ENCODE measurements around the gene BMP7. TPM values are rescaled to one million over a fixed set of nuclear protein-coding genes. Genes with fewer than 3 reads are reported as not detected.
"Not testable (repeated sequence)": the region's sequence is repeated elsewhere in the genome, so short reads cannot be mapped to it uniquely, and the experiment has no call there.

BMP7 gene
- total and polyA plus RNA-seq, 9 donors = 0.07 to 19.4 (median 0.83) TPM

DNA sequence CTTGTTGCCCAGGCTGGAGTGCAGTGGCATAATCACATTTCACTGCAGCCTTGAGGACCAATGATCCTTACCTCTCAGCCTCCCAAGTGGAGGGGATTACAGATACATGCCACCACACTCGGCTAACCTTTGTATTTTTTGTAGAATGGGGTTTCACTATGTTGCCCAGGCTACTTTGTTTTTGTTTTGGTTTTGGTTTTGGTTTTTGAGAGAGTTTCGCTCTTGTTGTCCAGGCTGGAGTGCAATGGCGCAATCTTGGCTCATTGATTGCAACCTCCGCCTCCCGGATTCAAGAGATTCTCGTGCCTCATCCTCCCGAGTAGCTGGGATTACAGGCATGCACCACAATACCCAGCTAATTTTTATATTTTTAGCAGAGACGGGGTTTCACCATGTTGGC, 105.5 kb downstream of the BMP7 start:
- TF ChIP-seq POLR2A (IDR thresholded peaks at IDR 0.05) = no peak
- TF ChIP-seq, protein P1, sequence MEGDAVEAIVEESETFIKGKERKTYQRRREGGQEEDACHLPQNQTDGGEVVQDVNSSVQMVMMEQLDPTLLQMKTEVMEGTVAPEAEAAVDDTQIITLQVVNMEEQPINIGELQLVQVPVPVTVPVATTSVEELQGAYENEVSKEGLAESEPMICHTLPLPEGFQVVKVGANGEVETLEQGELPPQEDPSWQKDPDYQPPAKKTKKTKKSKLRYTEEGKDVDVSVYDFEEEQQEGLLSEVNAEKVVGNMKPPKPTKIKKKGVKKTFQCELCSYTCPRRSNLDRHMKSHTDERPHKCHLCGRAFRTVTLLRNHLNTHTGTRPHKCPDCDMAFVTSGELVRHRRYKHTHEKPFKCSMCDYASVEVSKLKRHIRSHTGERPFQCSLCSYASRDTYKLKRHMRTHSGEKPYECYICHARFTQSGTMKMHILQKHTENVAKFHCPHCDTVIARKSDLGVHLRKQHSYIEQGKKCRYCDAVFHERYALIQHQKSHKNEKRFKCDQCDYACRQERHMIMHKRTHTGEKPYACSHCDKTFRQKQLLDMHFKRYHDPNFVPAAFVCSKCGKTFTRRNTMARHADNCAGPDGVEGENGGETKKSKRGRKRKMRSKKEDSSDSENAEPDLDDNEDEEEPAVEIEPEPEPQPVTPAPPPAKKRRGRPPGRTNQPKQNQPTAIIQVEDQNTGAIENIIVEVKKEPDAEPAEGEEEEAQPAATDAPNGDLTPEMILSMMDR (IDR thresholded peaks at IDR 0.05) = no peak
- TF ChIP-seq EP300 (IDR thresholded peaks at IDR 0.05) = no peak
- intact Hi-C loops (cut with DNase I) = no loop called here
- H3K9me3 ChIP-seq = no peaks in the 10 kb centered on the region

DNA sequence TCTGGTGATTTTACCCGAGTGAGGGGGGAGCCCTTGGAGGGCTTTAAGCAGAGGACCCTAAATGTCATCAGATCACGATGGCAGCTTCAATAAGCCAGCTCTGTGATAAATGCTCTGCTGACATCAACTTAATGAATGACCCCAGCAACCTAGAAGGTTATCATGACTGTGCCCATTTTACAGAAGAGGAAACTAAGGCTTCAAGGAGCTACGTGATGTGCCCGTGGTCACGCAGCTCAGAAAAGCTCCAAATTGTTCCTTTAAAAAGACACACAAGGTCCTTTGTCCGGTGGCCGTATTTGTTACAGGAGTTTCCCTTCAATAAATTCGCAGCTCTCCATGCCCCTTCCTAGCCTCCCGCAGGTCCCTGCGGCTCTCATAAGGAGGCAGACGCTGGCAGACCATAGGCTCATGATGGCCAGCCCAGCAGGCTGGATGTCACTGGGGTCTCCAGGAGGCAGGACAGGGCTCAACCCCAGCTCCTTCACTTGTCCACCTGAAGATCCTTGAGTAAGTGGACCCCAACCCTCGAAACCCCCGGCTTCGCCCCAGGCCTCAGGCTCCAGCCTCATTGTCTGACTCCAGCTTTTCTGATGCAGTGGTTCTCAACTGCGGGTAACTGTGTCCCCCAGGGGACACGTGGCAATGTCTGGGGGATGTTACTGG, 106.4 kb downstream of the BMP7 start:
- Histone ChIP-seq H3K4me3 (no peak overlapping the region), H3K36me3 (no peaks in the 10 kb centered on the region), H3K27ac (no peak overlapping the region), H3K27me3 (no peaks in the 10 kb centered on the region), H3K9me3 (no peaks in the 10 kb centered on the region), H3K4me1 (ENCODE audit: insufficient read depth) (no peaks in the 10 kb centered on the region)
- intact Hi-C loops (cut with DNase I) = no loop called here
- TF ChIP-seq, protein P1 (IDR thresholded peaks at IDR 0.05) = no peak
- TF ChIP-seq EP300 (IDR thresholded peaks at IDR 0.05) = no peak
- no peak for TF ChIP-seq POLR2A (IDR thresholded peaks at IDR 0.05)
- 84 to 88% (median 88%) methylated on average over 16 of the region's 16 CpGs for WGBS, 3 donors
- no peak for DNase-seq

More for the DNA sequence above, 105.5 kb downstream of the BMP7 start:
- Histone ChIP-seq H3K36me3 (no peaks in the 10 kb centered on the region), H3K27me3 (no peaks in the 10 kb centered on the region), H3K4me1 (ENCODE audit: insufficient read depth) (no peaks in the 10 kb centered on the region), H3K4me3 (no peak overlapping the region), H3K27ac (no peak overlapping the region)
- no peak for DNase-seq
- WGBS, 3 donors = 84 to 89% (median 89%) methylated on average over 8 of the region's 8 CpGs

DNA sequence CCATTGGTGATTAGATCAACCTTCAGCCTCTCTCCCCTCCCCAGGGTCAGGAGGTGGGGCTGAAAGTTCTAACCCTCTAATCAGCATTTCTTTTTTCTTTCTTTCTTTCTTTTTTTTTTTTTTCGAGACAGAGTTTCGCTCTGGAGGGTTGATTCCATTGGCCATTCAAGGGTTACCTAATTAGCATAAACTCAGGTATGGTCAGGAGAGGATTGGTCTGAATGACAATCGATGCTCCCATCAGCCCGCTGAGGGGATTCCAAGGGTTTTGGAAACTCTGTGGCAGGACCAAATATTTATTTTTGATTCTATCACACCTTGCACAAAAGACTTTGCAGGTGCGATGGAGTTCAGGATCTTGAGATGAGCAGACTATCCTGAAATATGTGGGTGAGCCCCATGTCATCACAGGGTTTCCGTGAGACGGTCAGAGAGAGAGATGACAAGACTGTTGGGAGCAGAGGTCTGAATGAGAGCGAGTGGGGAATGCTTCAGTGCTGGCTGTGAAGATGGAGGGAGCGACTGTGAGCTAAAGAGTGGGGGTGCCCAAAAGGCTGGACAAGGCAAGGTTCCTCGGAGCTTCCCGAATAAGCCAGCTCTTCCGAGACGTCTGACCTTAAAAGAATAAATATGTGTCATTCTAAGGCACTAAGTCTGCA, 107.1 kb downstream of the BMP7 start:
- no peak for DNase-seq
- intact Hi-C loops (cut with DNase I) = no loop called here
- H3K4me1 ChIP-seq (ENCODE audit: insufficient read depth) = no peaks in the 10 kb centered on the region
- no peaks in the 10 kb centered on the region for H3K9me3 ChIP-seq
- WGBS, 3 donors = 63 to 70% (median 64%) methylated on average over 13 of the region's 13 CpGs
- H3K27ac ChIP-seq = no peak overlapping the region
- no peaks in the 10 kb centered on the region for H3K27me3 ChIP-seq
- TF ChIP-seq, protein P1 (IDR thresholded peaks at IDR 0.05) = no peak
- TF ChIP-seq EP300 (IDR thresholded peaks at IDR 0.05) (no peak), POLR2A (IDR thresholded peaks at IDR 0.05) (no peak)
- H3K36me3 ChIP-seq = no peaks in the 10 kb centered on the region
- no peak overlapping the region for H3K4me3 ChIP-seq

DNA sequence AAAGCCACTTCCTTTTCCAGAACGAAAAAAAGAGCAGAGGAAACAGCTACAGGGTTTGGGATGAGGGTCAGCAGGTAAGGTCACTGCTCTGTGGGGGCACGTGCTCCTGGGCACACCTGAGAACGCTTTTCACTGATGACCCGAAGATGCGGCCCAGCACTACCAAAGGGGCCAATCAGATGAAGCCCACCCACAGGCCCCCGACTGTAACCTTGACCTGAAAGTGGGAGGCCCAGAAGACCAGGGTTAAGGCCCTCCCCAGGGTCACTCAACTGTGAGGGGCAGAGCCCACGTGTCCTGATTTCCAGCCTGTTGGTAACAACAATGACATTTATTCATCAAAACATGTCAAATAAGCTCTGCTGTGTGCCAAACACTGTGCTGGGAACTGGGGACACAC, 108.0 kb downstream of the BMP7 start:
- H3K27me3 ChIP-seq = no peaks in the 10 kb centered on the region
- no peak overlapping the region for H3K4me3 ChIP-seq
- no peak for TF ChIP-seq POLR2A (IDR thresholded peaks at IDR 0.05)
- TF ChIP-seq EP300 (IDR thresholded peaks at IDR 0.05) = no peak
- TF ChIP-seq, protein P1 (IDR thresholded peaks at IDR 0.05) = no peak
- WGBS, 3 donors = 71 to 74% (median 72%) methylated on average over 7 of the region's 7 CpGs
- no peaks in the 10 kb centered on the region for H3K4me1 ChIP-seq (ENCODE audit: insufficient read depth)
- intact Hi-C loops (cut with DNase I) = no loop called here
- H3K27ac ChIP-seq = no peak overlapping the region
- DNase-seq = no peak
- no peaks in the 10 kb centered on the region for H3K9me3 ChIP-seq
- H3K36me3 ChIP-seq = no peaks in the 10 kb centered on the region

DNA sequence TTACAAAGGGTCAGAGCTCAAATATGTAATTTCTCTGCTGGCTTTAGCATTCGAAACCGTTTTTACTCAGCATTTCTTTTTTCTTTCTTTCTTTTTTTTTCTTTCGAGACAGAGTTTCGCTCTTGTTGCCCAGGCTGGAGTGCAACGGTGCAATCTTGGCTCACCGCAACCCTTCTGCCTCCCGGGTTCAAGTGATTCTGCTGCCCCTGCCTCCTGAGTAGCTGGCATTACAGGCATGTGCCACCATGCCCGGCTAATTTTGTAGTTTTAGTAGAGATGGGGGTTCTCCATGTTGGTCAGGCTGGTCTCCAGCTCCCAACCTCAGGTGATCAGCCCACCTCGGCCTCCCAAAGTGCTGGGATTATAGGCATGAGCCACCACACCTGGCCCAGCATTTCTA, 108.7 kb downstream of the BMP7 start:
- H3K4me1 ChIP-seq (ENCODE audit: insufficient read depth); H3K9me3 ChIP-seq; H3K36me3 ChIP-seq; H3K27ac ChIP-seq; H3K4me3 ChIP-seq; DNase-seq; intact Hi-C loops (cut with DNase I); H3K27me3 ChIP-seq: not testable (repeated sequence)
- 59 to 62% (median 61%) methylated on average over 9 of the region's 9 CpGs for WGBS, 3 donors
